OCI-LY7 (cell line): ENCODE data around the gene INPP5A.

Experiments
- CTCF ChIP-seq: fragments of 200-600 bp; sonication (generic); conservative IDR thresholded peaks from 2 replicates; pipeline ENCODE4 v1.5.1; 2014; ENCODE audit warnings: mild to moderate bottlenecking, antibody characterized with exemption, low read length, moderate library complexity, mixed read lengths
- EZH2phosphoT487 ChIP-seq: fragments of 200-600 bp; sonication (generic); IDR thresholded peaks from 2 replicates; pipeline ENCODE4 v1.6.1; 2018; ENCODE audit warnings: low read depth, borderline replicate concordance, mild to moderate bottlenecking, mixed run types, antibody characterized with exemption, low read length, moderate library complexity, mixed read lengths

- TF ChIP-seq CTCF: no peak
- TF ChIP-seq EZH2phosphoT487: no peak
These were observed 43.0 kb downstream of the INPP5A start for GRCh38 chr10:132580617-132581016.
